Kidney (tissue), 14 donors: ENCODE results near the gene TNFSF13. TPM values are rescaled to one million over a fixed set of nuclear protein-coding genes. Genes with fewer than 3 reads are reported as not detected.

Experiments
- DNase-seq, 5 donors: peaks; one replicate each; pipeline ENCODE4 v3.0.0-alpha.2; 2013 to 2020
- FAIRE-seq: peaks from 2 replicates; lab custom pipeline; 2012; peaks lifted over from hg19 to GRCh38; lab: Jason Lieb, UNC
- H3K27ac ChIP-seq, 2 donors: one replicate each; pipeline ENCODE4 v1.7.0; 2013; ENCODE audit warnings: low read depth in 2 of 2, low read length in 2 of 2, inconsistent platforms in 1 of 2
- H3K27me3 ChIP-seq: one replicate; pipeline ENCODE4 v1.7.1; 2013; ENCODE audit warnings: low read length, inconsistent platforms; ENCODE audit not compliant: control insufficient read depth, insufficient read depth
- H3K36me3 ChIP-seq, 3 donors: one replicate each; pipeline versions ENCODE4 v1.7.0 to v1.7.1; 2013; ENCODE audit warnings: low read length in 3 of 3, control low read depth in 1 of 3, inconsistent platforms in 1 of 3; ENCODE audit not compliant: insufficient read depth in 3 of 3, control insufficient read depth in 2 of 3
- H3K4me1 ChIP-seq, 3 donors: one replicate each; pipeline versions ENCODE4 v1.7.0 to v1.7.1; 2013; ENCODE audit warnings: low read length in 3 of 3, inconsistent platforms in 1 of 3, low read depth in 1 of 3; ENCODE audit not compliant: control insufficient read depth in 2 of 3, insufficient read depth in 2 of 3
- H3K4me3 ChIP-seq, 3 donors: one replicate each; pipeline versions ENCODE4 v1.7.0 to v1.8.1; 2013; ENCODE audit warnings: low read length in 3 of 3, control low read depth in 1 of 3, inconsistent platforms in 1 of 3
- H3K9ac ChIP-seq, 3 donors: one replicate each; pipeline versions ENCODE4 v1.7.0 to v1.7.1; 2013; ENCODE audit warnings: low read length in 3 of 3, control low read depth in 1 of 3, inconsistent platforms in 1 of 3
- H3K9me3 ChIP-seq, 3 donors: one replicate each; pipeline versions ENCODE4 v1.7.0 to v1.7.1; 2013; ENCODE audit warnings: low read length in 3 of 3, control low read depth in 1 of 3, inconsistent platforms in 1 of 3; ENCODE audit not compliant: control insufficient read depth in 2 of 3, insufficient read depth in 1 of 3
- intact Hi-C: fragments of 100-400 bp; cut with DNase I; formaldehyde crosslinking; loops from one replicate; pipeline ENCODE4 v1.11.1; 2022
- polyA plus RNA-seq: library from polyadenylated mRNA; stranded (reverse); fragments of 350-450 nt; fragmentation: Illumina TruSeq; extraction: RNeasy Lipid Tissue Mini Kit (QIAGEN cat#74804); gene quantifications from one replicate; pipeline ENCODE4 v1.2.3, GENCODE V29; 2014; ENCODE audit warnings: low read depth, low replicate concordance; ENCODE audit not compliant: insufficient read depth
- total RNA-seq: library from RNA; stranded (reverse); fragmentation: NEBNext Ultra II Directional; extraction: Animal tissue kit (Norgen Biotek cat#: 25700); gene quantifications from one replicate; pipeline ENCODE4 v1.2.1, GENCODE V29; 2021
- TF ChIP-seq, protein P1 (sequence below): IDR thresholded peaks from 3 replicates; pipeline ENCODE4 v1.5.1; 2012; ENCODE audit warnings: mild to moderate bottlenecking, moderate library complexity, borderline replicate concordance; ENCODE audit not compliant: insufficient read depth; ENCODE audit errors: extremely low read depth
- donor health status: control.
- donor health status: control.
- donor health status: control.
- donor health status: control.
- donor health status: control.
- donor health status: DM: yes; HTN: yes; CAD: no.
- donor health status: Normal renal cell carcinoma (clear cell type).

Gene TNFSF13
- total and polyA plus RNA-seq, 2 donors from 2014 or later = 68.6 to 99.2 TPM

- Histone ChIP-seq H3K27ac (no peak overlapping the region), H3K9me3 (peaks cover 0 to 4% (median 0%) of the 10 kb centered on the region in 3 donors), H3K9ac (no peak overlapping the region), H3K27me3 (no peaks in the 10 kb centered on the region), H3K4me1 (peaks cover 0 to 2% (median 0%) of the 10 kb centered on the region in 3 donors), H3K4me3 (no peak overlapping the region), H3K36me3 (no peaks in the 10 kb centered on the region)
- intact Hi-C loops = no loop called here
- no peak for DNase-seq
- TF ChIP-seq, protein P1, sequence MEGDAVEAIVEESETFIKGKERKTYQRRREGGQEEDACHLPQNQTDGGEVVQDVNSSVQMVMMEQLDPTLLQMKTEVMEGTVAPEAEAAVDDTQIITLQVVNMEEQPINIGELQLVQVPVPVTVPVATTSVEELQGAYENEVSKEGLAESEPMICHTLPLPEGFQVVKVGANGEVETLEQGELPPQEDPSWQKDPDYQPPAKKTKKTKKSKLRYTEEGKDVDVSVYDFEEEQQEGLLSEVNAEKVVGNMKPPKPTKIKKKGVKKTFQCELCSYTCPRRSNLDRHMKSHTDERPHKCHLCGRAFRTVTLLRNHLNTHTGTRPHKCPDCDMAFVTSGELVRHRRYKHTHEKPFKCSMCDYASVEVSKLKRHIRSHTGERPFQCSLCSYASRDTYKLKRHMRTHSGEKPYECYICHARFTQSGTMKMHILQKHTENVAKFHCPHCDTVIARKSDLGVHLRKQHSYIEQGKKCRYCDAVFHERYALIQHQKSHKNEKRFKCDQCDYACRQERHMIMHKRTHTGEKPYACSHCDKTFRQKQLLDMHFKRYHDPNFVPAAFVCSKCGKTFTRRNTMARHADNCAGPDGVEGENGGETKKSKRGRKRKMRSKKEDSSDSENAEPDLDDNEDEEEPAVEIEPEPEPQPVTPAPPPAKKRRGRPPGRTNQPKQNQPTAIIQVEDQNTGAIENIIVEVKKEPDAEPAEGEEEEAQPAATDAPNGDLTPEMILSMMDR = no peak
- FAIRE-seq = no peak
Observed at GRCh38 chr17:7528842-7529241, 29.7 kb upstream of the TNFSF13 start.

DNA sequence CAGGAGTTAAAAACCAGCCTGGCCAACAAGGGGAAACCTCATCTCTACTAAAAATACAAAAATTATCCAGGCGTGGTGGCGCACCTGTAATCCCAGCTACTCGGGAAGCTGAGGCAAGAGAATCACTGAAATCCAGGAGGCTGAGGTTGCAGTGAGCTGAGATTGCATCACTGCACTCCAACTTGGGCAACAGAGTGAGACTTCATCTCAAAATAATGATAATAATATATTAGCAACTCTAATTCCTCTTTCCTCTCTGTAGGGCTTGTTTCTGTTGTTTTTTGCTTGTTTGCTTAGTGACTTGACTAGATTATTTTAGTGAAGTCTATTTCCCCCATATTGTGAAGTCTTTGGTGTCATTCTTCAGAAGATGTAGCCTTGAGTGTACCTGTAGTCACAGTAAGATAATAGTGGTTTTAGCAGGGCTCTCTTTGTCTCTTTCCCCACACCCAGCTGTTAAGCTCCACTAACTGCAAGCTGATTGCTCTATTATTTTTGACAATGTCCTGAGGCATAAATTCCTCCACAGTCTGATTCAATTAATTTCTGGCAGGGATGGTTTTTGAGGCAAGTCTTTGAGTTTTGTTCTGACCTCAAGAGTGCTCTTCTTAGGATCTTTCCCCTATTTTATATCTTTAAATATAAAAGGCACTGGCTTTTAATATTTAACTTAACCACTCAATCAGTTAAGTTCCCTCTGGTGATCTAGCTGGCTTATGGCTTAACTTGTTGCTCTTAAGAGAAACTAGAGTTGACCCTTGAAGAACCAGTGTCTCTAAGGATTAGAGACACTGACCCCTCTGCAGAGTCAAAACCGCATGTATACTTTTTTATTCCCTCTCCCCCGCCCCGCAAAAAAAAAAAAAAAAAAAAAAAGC lies 28.3 kb upstream of the TNFSF13 start:
- DNase-seq (no peak), FAIRE-seq (no peak)
- H3K9me3 ChIP-seq = peaks cover 0 to 4% (median 0%) of the 10 kb centered on the region in 3 donors
- peaks cover 0 to 2% (median 0%) of the 10 kb centered on the region in 3 donors for H3K4me1 ChIP-seq
- no peaks in the 10 kb centered on the region for H3K36me3 ChIP-seq
- H3K9ac ChIP-seq = no peak overlapping the region
- intact Hi-C loops = no loop called here
- no peak overlapping the region for H3K4me3 ChIP-seq
- TF ChIP-seq, protein P1 = no peak
- H3K27ac ChIP-seq = peak overlapping the region in 1 of 2 donors; percentile 11
- no peaks in the 10 kb centered on the region for H3K27me3 ChIP-seq

DNA sequence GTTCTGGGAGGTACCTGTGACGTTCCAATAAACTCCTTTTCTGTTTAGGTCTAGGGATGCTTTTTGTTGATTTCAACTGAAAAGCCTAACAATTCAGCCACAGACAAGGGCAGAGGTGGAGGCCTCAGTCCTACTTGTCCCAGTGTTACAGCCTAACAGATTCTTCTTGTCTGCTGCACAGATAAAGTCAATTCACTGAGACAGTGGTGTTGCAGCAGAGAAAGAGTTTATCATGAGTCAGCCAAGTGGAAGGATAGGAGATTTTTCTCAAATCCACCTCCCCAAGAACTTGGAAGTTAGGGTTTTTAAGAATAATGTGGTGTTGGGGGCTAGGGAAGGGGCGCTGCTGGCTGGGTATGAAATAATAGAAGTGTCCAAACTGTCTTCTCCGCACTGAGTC lies 20.5 kb upstream of the TNFSF13 start:
- DNase-seq = peak in 1 of 5 donors; percentile 19
- intact Hi-C loops = no loop called here
- TF ChIP-seq, protein P1 = no peak
- Histone ChIP-seq H3K27me3 (no peaks in the 10 kb centered on the region), H3K27ac (peak overlapping the region in 1 of 2 donors; percentile 75), H3K4me3 (no peak overlapping the region), H3K9me3 (peaks cover 0 to 7% (median 0%) of the 10 kb centered on the region in 3 donors), H3K36me3 (no peaks in the 10 kb centered on the region), H3K4me1 (peaks cover 0 to 3% (median under 1%) of the 10 kb centered on the region in 3 donors), H3K9ac (no peak overlapping the region)
- FAIRE-seq = no peak
